Islet of Langerhans (tissue), 1 donor: ENCODE data around the gene CACNA1C.

Source experiments
- FAIRE-seq: peaks from one replicate; lab custom pipeline; 2011; peaks lifted over from hg19 to GRCh38; lab: Jason Lieb, UNC

CACNA1C gene

GRCh38 chr12:2529807-2530206 lies 477.0 kb downstream of the CACNA1C start:
- no peak for FAIRE-seq

GRCh38 chr12:2531371-2531770 lies 478.6 kb downstream of the CACNA1C start:
- FAIRE-seq: no peak

- FAIRE-seq: no peak
Observed at GRCh38 chr12:2533036-2533435, 480.2 kb downstream of the CACNA1C start.

GRCh38 chr12:2535583-2536204 lies 482.9 kb downstream of the CACNA1C start:
- FAIRE-seq: no peak

GRCh38 chr12:2536724-2537123 lies 483.9 kb downstream of the CACNA1C start:
- FAIRE-seq: no peak

- no peak for FAIRE-seq
Observed at GRCh38 chr12:2537868-2538541, 485.2 kb downstream of the CACNA1C start.

- no peak for FAIRE-seq
Observed at GRCh38 chr12:2539938-2540337, 487.2 kb downstream of the CACNA1C start.

GRCh38 chr12:2540535-2540941 lies 487.8 kb downstream of the CACNA1C start:
- no peak for FAIRE-seq

- no peak for FAIRE-seq
Observed at GRCh38 chr12:2541631-2542204, 488.9 kb downstream of the CACNA1C start.

- no peak for FAIRE-seq
Observed at GRCh38 chr12:2543801-2544200, 491.0 kb downstream of the CACNA1C start.

GRCh38 chr12:2544230-2544629 lies 491.4 kb downstream of the CACNA1C start:
- FAIRE-seq: no peak

GRCh38 chr12:2547273-2548044 lies 494.7 kb downstream of the CACNA1C start:
- no peak for FAIRE-seq

- no peak for FAIRE-seq
Observed at GRCh38 chr12:2548081-2548480, 495.3 kb downstream of the CACNA1C start.

GRCh38 chr12:2550561-2551411 lies 498.0 kb downstream of the CACNA1C start:
- no peak for FAIRE-seq

GRCh38 chr12:2551412-2551900 lies 498.7 kb downstream of the CACNA1C start:
- no peak for FAIRE-seq

GRCh38 chr12:2552000-2552756 lies 499.4 kb downstream of the CACNA1C start:
- no peak for FAIRE-seq

- no peak for FAIRE-seq
Observed at GRCh38 chr12:2553388-2554126, 500.8 kb downstream of the CACNA1C start.

- no peak for FAIRE-seq
Observed at GRCh38 chr12:2555487-2556082, 502.8 kb downstream of the CACNA1C start.

GRCh38 chr12:2557597-2557996 lies 504.8 kb downstream of the CACNA1C start:
- no peak for FAIRE-seq

GRCh38 chr12:2559931-2560330 lies 507.1 kb downstream of the CACNA1C start:
- no peak for FAIRE-seq
